Progenitor cell of endocrine pancreas (in vitro differentiated cells): Measurements from ENCODE around the gene SPAG16. TPM values are rescaled to one million over a fixed set of nuclear protein-coding genes. Genes with fewer than 3 reads are reported as not detected.
"Not testable (repeated sequence)": the region's sequence is repeated elsewhere in the genome, so short reads cannot be mapped to it uniquely, and the experiment has no call there.

Experiments
- DNase-seq: peaks from one replicate; pipeline ENCODE4 v3.0.0; 2021; ENCODE audit warnings: low spot score; ENCODE audit not compliant: unreplicated experiment
- H3K27ac Mint-ChIP-seq: 2 replicates; pipeline ENCODE4 v1.8.0; 2021; ENCODE audit warnings: mild to moderate bottlenecking, moderate library complexity, mixed read lengths
- H3K27me3 Mint-ChIP-seq: 2 replicates; pipeline ENCODE4 v1.8.0; 2021; ENCODE audit warnings: mixed read lengths
- H3K36me3 Mint-ChIP-seq: 2 replicates; pipeline ENCODE4 v1.8.0; 2022; ENCODE audit warnings: mixed read lengths; ENCODE audit not compliant: insufficient read depth
- H3K4me1 Mint-ChIP-seq: 2 replicates; pipeline ENCODE4 v1.8.0; 2021; ENCODE audit warnings: low read depth, mixed read lengths
- H3K4me3 Mint-ChIP-seq: 2 replicates; pipeline ENCODE4 v1.8.0; 2021; ENCODE audit warnings: low read depth, mild to moderate bottlenecking, moderate library complexity, mixed read lengths
- H3K9me3 Mint-ChIP-seq: 2 replicates; pipeline ENCODE4 v1.8.0; 2021; ENCODE audit warnings: low read depth, mixed read lengths
- CTCF ChIP-seq: fragments of 200-600 bp; sonication (generic); IDR thresholded peaks from one replicate; pipeline ENCODE4 v1.5.0; 2021; ENCODE audit warnings: antibody characterized with exemption, mild to moderate bottlenecking; ENCODE audit not compliant: unreplicated experiment
- total RNA-seq: library from RNA; stranded (reverse); gene quantifications from 2 replicates; pipeline ENCODE4 v1.2.1, GENCODE V29; 2021

The SPAG16 gene
- total RNA-seq, 1 donor from 2014 or later = 52.8 TPM

- DNase-seq = no peak
- no peak overlapping the region for H3K4me3 Mint-ChIP-seq
- H3K9me3 Mint-ChIP-seq = peaks cover 3% of the 10 kb centered on the region
- no peaks in the 10 kb centered on the region for H3K36me3 Mint-ChIP-seq
- peaks cover 9% of the 10 kb centered on the region for H3K4me1 Mint-ChIP-seq
- TF ChIP-seq CTCF = no peak
- H3K27ac Mint-ChIP-seq = no peak overlapping the region
- H3K27me3 Mint-ChIP-seq = no peaks in the 10 kb centered on the region
These were observed 17.8 kb upstream of the SPAG16 start for GRCh38 chr2:213266421-213266820.

GRCh38 chr2:213271947-213272346 lies 12.3 kb upstream of the SPAG16 start:
- Mint-ChIP-seq H3K27ac (no peak overlapping the region), H3K9me3 (peaks cover 9% of the 10 kb centered on the region), H3K4me1 (no peaks in the 10 kb centered on the region), H3K36me3 (peaks cover 1% of the 10 kb centered on the region), H3K27me3 (no peaks in the 10 kb centered on the region), H3K4me3 (no peak overlapping the region)
- no peak for TF ChIP-seq CTCF
- no peak for DNase-seq

- peaks cover 18% of the 10 kb centered on the region for H3K9me3 Mint-ChIP-seq
- no peak overlapping the region for H3K4me3 Mint-ChIP-seq
- no peak for DNase-seq
- no peaks in the 10 kb centered on the region for H3K27me3 Mint-ChIP-seq
- peaks cover 4% of the 10 kb centered on the region for H3K36me3 Mint-ChIP-seq
- peaks cover 2% of the 10 kb centered on the region for H3K4me1 Mint-ChIP-seq
- no peak overlapping the region for H3K27ac Mint-ChIP-seq
- TF ChIP-seq CTCF = no peak
These were observed 10.1 kb upstream of the SPAG16 start for GRCh38 chr2:213274143-213274542.

GRCh38 chr2:213275265-213275664 lies 9.0 kb upstream of the SPAG16 start:
- H3K4me3 Mint-ChIP-seq = no peak overlapping the region
- H3K9me3 Mint-ChIP-seq = peaks cover 23% of the 10 kb centered on the region
- no peaks in the 10 kb centered on the region for H3K27me3 Mint-ChIP-seq
- peaks cover 2% of the 10 kb centered on the region for H3K4me1 Mint-ChIP-seq
- TF ChIP-seq CTCF = no peak
- H3K36me3 Mint-ChIP-seq = peaks cover 5% of the 10 kb centered on the region
- no peak for DNase-seq
- no peak overlapping the region for H3K27ac Mint-ChIP-seq

- peaks cover 23% of the 10 kb centered on the region for H3K9me3 Mint-ChIP-seq
- H3K27ac Mint-ChIP-seq, H3K27me3 Mint-ChIP-seq, H3K4me1 Mint-ChIP-seq, H3K4me3 Mint-ChIP-seq, DNase-seq, H3K36me3 Mint-ChIP-seq: not testable (repeated sequence)
These were observed 7.1 kb upstream of the SPAG16 start for GRCh38 chr2:213277134-213277533.

GRCh38 chr2:213279116-213279620 lies 5.1 kb upstream of the SPAG16 start:
- peaks cover 5% of the 10 kb centered on the region for H3K36me3 Mint-ChIP-seq
- no peak for DNase-seq
- no peak overlapping the region for H3K27ac Mint-ChIP-seq
- H3K4me1 Mint-ChIP-seq = peaks cover 6% of the 10 kb centered on the region
- no peak overlapping the region for H3K4me3 Mint-ChIP-seq
- no peaks in the 10 kb centered on the region for H3K27me3 Mint-ChIP-seq
- no peak for TF ChIP-seq CTCF
- H3K9me3 Mint-ChIP-seq = peaks cover 23% of the 10 kb centered on the region
